Skin of body (tissue), 2 donors: ENCODE data around the gene STEAP1B. TPM values are rescaled to one million over a fixed set of nuclear protein-coding genes. Genes with fewer than 3 reads are reported as not detected.
"Not testable (repeated sequence)": the region's sequence is repeated elsewhere in the genome, so short reads cannot be mapped to it uniquely, and the experiment has no call there.

Source experiments
- DNase-seq: peaks from one replicate; lab custom pipeline; 2025; lab: John Stamatoyannopoulos, UW
- total RNA-seq: library from RNA; depleted of rRNA; stranded (reverse); fragments of >200 nt; gene quantifications from one replicate; pipeline ENCODE4 v1.2.3, GENCODE V29; 2014

Gene STEAP1B
- total RNA-seq = 2.0 TPM

DNA sequence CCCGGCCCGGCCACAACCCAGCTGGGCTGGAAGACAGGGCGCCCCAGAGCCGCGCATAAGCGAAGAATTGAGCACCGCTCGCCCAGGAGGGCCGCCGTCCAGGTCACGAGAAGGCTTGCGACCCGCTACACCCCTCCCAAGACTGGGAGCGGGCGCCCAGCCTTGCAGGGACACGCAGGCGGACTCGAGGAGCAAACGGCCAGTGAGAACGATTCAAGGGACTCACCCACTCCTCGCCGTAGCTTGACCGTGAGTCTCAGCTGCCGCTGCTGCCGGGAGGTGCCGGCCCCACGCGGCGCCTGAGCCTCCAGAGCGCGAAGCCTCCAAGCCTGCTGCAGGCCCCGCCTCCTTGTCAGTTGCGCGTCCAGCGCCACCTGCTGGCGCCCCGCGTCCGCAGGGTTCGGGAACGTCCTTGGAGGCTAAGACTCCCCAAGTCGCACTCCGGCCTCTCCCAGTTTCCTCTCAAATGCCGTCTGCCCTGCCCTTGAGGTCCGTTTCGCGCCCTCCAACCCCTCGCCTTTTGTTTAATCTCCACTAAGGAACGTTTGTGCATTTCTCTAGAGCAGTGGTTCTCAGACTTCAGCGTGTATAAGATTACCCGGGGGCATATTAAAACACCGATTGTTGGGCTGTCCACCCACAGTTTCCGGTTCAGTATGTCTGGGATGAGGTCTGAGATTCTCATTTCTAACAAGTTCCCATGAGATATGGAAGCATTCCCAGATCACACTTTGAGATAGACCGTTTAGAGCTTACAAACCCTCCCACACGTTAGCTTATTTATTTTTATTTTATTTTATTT lies at the start of gene STEAP1B:
TSS of gene STEAP1B (minus strand) at position 301 of the 802 bp plus-strand sequence. CDS start 5,333 bp downstream, outside the sequence.
- DNase-seq = peak; percentile 27

DNA sequence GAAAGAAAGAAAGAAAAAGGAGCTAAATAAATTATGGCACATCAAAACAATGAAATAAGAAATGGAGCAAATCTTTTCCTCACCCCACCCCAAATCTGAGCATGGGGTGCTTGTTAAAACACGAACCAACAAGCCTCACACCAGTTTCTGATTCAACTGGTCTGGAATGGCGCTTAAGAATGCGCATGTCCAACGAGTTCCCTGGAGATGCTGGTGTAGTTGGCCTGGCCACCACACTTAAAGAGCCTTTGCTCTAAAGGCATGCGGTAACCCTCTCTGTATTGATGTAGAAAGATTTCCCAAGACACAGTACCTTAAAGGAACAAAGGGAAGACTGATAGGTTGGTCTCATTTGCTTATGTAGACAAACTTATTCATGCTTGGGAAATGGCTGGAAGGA lies 49.1 kb upstream of the STEAP1B start:
- no peak for DNase-seq

DNA sequence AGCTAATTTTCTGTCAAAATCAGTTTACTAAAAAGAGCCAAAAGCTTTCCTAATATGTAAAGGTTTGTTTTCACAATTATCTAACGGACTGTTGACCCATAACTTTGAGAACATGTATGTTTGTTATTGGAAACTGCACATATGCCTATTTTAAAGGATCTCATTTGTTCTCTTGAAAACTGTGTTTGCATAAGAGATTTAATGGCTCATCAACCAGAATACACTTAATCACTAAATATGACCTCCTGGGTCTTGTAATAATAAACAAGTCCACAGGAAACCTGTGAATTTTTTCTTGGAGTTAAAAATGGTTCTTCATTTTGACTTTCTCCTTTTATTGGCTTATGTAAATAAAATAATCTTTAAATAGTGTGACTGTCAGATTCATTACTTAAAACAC lies 48.3 kb upstream of the STEAP1B start:
- no peak for DNase-seq

DNA sequence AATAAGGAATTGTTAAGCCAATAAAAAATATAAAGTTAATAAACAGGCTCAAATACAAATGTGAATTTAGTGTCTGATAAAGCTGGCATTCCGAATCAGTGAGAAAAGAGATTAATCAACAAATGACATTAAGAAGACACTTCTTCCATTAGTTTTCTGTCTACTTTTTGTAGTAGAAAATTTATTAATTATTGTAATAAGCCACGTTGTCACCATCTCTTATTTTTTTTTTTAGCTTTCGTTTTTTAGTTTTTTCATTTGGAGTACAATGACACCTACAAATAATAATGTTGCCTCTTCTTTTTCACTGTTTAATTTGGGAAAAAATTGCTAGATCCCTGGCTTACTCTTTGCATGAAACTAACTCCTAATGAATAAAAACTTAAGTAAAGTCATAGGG lies 46.8 kb upstream of the STEAP1B start:
- no peak for DNase-seq

DNA sequence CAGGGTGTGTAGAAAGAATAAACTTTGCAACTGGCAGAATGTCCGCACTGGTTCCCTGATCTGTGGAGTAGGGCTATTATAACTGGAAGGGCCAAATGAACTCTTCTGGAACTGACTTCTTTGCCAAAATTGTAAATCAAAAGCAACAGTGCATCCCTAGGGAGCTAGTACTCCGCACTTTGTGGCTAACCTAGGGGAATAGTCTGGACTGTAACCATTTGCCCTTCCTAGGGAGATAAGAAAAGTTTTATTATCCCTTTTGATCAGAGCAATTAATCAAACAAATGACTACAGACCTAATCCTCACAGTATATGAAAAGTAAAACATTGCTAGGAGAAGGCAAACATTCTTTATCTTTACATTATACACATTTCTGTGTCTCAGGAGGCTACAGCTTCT lies 45.5 kb upstream of the STEAP1B start:
- DNase-seq = no peak

DNA sequence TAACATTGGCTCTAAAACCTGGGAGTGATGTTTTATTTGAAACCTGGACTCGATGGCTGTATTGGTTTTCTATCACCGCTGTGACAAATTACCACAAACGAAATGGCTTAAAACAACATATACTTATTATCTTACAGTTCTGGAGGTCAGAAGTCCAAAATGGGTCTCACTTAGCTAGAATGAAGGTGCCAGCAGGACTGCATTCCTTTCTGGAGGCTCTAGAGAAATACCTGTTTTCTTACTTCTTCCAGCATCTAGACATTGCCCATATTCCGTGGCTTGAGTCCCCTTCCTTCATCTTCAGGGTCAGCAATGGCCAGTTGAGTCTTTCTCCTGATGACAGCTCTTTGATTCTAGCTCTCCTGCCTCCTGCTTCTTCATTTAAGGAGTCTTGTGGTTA lies 44.3 kb upstream of the STEAP1B start:
- DNase-seq = no peak

DNA sequence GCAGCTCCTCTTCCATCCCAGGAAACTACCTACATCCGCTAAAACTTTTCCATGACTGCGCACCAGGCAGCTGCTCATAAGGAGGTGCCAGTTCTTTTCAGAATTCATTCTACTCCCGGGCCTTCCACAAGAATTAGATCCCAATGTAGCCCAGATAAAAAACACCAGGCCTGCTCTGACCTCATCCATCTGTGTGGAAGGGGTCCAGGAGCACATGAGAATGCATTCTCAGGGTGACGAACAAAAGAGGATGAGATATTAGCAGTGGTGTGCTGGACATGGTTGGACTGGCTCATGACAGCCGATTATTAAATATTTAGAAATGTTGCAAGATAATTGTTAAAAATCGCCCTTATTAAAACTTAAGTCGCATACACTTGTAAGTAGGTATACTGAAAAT lies 43.2 kb upstream of the STEAP1B start:
- DNase-seq = no peak

DNA sequence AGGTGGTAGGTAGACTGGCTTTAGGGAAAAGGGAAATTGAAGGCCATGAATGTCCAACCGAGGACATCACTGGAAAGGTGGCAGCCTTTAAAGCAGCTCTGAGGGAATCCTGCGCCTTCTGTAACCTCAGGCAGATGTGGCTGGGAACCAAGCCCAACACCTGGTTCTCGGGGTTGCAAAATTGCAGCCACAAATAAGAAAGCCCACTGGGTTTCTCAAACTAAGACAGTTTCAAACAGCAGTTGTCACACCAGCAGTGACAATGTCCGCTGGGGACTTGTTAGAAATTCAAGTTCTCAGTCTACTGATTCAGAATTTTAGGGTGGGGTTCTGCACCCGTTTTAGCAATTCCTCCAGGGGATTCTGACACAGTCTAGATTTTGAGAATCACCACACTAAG lies 42.7 kb upstream of the STEAP1B start:
- no peak for DNase-seq

DNA sequence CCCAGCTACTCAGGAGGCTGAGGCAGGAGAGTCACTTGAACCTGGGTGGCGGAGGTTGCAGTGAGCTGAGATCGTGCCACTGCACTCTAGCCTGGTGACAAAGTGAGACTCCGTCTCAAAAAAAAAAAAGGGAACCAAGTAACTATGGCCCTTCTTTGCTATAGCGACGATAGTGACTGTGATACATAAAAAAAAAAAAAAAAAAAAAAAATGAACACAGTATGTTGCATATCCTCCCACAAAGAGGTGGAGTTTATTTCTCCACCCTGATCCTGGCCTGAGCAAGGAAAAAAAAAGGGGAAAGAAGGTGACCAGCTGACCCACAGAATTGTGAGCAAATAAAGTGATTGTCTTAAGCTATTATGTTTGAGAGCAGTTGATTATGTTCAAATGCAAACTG lies 42.3 kb upstream of the STEAP1B start:
- no peak for DNase-seq

DNA sequence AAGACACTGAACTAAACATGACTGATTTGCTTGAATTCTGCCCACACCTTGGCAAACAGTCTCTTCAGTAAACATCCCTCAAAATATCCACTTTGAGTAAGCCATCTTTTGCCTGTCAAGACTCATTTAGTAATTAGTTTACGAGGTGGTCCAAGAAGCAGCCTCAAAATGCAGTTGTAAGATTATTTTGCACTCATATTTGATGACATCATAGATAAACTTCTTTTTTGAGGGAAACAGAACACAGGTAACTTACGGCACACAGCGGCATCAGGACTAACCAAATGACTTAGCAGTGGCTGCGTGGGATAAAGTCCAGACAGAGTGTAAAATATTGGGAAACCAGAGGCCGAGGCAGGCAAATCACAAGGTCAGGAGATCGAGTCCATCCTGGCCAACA lies 41.8 kb upstream of the STEAP1B start:
- no peak for DNase-seq

DNA sequence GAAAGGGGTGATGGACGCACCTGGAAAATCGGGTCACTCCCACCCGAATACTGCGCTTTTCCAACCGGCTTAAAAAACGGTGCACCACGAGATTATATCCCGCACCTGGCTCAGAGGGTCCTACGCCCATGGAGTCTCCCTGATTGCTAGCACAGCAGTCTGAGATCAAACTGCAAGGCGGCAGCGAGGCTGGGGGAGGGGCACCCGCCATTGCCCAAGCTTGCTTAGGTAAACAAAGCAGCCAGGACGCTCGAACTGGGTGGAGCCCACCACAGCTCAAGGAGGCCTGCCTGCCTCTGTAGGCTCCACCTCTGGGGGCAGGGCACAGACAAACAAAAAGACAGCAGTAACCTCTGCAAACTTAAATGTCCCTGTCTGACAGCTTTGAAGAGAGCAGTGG lies 28.5 kb upstream of the STEAP1B start:
- not testable (repeated sequence) for DNase-seq

DNA sequence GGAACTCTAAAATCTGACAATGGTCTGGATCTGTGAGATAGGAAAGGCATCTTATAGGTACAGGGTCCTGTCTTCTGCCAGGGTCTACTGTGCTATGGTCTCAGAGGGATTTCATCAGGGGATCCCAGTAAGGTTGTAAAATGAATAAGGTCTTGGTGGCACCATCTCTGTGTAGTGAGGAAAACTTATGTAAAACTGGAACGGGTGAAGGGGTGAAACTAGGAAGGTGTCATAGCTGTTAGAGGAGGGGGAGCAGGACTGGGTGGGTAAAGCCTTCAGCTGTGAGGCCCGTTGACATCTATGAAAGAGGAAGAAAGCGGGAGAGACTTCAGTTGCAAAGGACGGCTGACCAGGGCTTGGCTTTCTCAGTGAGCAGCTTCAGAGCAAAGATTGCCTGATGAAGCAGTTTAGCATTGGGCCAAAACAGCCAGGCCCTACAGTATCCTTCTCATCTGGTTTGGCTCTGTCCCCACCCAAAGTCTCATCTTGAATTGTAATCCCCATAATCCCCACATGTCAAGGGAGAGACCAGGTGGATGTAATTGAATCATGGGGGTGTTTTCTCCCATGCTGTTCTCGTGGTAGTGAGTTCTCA lies 24.5 kb upstream of the STEAP1B start:
- DNase-seq = not testable (repeated sequence)

DNA sequence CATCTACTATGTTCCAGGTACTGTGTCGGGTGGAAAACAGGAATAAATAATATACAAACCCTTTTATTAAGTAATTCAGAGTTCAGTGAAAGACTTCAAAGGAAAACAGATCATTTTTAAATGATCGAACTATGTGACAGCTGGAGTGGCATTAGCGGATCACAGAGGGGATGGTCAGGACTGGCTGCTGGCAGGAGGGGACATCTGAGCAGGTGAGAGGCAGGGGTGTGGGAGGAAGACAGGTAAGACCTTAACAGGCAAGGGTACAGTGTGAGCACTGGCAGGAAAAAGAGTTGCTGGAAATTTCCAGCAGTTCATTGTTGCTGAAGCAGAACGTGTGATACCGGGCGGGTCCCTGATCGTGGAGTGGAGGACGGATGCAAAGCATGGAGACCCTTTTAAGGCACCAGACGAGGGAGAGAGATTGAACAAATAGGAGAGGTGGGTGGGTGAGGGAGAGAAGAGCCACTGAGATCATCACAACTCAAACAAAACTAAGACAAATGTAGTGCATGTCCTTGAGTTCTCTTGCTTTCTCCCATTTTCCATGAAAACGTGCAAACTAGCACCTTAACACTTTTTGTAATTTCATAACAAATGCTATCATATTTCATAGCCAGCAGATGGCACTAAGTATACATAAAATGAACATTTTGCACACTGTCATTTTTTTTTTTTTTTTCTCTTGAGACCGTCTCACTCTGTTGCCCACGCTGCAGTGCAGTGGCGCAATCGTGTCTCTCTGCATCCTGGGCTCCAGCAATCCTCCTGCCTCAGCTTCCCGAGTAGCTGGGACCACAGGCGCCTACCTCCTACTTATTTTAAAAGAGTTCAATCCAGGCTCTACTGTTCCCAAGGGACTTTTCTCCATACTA lies 23.7 kb upstream of the STEAP1B start:
- not testable (repeated sequence) for DNase-seq

DNA sequence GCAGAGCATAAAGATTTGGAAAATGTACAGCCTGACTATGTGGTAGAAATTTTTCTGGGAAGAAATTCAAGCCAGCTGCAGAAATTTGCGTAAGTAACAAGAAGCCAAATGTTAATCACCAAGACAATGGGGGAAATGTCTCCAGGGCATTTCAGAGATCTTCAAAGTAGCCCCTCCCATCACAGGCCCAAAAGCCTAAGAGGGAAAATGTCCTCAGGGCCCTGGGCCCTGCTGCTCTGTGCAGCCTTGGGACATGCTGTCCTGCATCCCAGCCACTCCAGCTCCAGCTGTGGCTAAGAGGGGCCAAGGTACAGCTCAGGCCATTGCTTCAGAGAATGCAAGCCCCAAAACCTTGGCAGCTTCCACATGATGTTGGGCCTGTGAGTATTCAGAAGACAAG lies 19.6 kb upstream of the STEAP1B start:
- not testable (repeated sequence) for DNase-seq

DNA sequence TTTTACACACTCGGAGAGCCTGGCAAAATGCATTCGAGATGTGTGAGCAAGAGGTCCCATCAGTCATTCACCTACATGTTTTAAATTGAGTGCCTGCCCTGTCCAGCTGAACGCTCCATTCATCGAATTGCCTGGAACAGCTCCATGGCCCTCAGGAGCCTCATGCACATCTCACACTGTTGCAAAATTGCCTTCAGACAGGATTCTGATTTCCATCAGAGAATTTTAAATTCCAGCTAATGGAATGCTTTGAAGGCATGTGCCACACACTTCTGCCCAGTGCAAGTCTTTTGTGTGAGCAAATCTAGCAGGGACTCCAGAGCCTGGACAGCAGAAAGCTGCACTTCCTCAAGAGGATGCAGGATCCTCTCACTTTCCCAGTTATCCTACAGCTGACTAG lies 17.0 kb upstream of the STEAP1B start:
- not testable (repeated sequence) for DNase-seq

DNA sequence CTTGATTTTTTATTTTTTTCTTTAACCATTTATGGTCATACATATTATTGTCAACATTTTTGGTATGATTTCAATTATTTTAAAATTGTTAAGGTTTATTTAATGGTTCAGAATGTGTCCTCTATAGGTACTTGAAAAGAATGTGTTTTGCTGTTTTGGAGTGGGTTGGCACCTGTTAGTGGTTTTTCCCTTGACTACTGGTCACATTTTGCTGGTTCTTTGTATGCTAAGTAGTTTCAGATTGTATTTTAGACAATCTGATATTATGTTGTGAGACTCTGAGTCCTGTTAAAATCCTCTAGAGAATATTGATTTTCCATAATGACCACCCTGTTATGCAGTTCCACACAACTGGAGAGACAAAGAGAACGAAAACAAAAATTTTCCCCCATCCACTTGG lies 15.0 kb upstream of the STEAP1B start:
- DNase-seq = not testable (repeated sequence)

DNA sequence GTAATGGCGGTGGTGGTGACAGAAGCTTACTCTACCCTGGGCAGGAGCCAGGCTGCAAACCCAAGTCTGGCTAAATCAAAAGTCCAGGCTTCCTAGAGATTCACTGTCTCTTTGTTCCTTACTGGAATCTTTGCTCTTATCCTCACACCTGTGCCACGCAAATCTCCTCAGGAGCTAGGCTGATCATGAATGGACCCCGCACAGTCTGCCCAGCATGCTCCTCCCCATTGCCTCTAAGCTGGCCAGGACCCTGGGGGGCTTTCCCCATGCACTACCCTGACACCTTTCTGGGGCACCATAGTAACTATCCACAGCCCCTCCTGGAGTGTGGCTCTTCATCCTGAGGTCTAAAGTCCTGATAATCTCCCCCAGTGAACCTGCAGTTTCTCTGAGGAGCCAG lies 7.3 kb upstream of the STEAP1B start:
- not testable (repeated sequence) for DNase-seq

DNA sequence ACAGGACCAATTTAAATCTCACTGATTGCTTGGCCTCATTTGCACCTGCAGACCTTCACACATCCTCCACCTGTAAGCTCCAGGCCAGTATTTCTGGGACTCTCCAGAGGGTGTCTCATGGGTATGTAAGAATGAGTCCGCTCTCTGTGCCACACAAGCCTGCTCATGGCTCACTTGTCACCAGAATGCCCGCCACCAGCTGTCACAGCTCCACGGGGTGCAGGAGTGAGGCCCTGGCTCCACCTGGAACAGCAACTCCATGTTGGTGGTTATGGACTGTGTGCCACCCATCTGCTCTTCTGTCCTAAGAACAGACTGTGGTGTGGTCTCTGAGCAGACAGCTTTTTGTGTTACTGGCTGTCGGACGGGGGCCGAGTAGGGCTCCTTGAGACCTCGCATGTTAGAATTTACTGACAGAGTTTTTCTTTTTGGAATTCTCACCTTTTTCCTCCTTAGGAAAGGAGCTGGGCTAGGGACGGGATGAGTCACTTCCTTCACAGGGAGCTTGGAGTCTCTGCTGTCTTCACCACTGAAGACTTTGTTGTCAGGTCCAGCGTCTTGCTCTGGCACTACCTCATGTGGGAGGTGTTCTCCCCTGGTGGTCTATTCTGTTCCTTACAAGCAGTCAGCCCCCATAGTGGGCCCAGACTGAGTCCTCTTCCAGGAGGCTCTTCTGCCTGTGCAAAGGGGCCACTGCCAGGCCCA lies 6.5 kb upstream of the STEAP1B start:
- DNase-seq = not testable (repeated sequence)

DNA sequence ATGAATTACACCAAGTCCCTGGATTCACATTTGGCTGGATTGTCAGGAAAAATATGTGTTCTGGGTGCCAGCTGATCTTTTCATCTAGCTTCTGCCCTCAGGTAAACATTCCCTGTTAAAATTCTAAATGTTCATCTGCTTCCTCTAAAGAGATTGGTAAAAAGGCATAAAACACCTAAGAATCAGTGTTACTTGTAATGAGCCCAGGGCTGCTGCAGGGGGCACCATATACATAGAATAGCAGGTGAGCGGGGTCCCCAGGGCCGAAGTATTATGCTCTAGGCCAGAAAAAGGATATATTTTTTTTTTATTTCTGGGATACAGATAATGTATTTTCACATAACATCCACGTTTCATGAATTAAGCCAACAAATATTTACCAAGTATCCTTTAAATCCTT lies 4.5 kb upstream of the STEAP1B start:
- DNase-seq = not testable (repeated sequence)

DNA sequence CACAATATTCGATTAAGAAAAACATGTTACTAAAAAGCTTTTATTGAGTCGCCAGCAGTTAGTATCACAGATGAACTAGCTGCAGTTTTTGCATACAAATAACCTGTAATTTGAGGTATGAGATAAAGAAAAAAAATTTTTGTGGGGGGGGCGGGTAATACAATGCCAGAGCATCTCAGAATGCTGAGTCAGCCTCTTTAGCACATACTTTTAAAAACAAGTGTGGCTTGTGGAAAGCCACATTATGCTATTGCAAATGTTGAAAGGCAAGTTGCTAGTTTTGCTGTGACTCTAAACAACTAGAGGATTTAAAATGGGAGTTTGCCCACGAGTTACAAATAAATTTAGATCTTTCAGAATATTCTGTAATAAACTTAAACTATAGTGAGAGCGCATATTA lies 2.1 kb upstream of the STEAP1B start:
- not testable (repeated sequence) for DNase-seq

DNA sequence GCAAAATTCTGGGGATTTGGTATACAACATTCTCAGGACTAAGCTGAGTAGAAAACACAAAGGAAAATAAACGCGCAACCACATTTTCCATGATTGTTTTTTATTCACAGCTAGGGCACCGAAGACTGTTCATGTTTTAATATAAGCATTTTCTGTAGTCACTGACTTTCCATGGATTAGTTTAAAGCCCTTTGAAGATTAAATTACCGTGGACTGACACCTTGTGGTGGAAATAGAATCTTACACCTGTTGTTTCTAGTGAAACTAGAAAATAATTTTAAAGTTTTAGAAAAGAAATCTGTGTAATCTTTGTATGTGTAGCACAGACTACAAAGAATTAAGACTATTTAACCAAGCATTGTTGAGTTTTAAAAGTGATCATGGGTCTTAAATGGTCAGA lies 1.3 kb upstream of the STEAP1B start:
- not testable (repeated sequence) for DNase-seq
